ENCODE measurements around the gene GHRHR.

The GHRHR gene

DNA sequence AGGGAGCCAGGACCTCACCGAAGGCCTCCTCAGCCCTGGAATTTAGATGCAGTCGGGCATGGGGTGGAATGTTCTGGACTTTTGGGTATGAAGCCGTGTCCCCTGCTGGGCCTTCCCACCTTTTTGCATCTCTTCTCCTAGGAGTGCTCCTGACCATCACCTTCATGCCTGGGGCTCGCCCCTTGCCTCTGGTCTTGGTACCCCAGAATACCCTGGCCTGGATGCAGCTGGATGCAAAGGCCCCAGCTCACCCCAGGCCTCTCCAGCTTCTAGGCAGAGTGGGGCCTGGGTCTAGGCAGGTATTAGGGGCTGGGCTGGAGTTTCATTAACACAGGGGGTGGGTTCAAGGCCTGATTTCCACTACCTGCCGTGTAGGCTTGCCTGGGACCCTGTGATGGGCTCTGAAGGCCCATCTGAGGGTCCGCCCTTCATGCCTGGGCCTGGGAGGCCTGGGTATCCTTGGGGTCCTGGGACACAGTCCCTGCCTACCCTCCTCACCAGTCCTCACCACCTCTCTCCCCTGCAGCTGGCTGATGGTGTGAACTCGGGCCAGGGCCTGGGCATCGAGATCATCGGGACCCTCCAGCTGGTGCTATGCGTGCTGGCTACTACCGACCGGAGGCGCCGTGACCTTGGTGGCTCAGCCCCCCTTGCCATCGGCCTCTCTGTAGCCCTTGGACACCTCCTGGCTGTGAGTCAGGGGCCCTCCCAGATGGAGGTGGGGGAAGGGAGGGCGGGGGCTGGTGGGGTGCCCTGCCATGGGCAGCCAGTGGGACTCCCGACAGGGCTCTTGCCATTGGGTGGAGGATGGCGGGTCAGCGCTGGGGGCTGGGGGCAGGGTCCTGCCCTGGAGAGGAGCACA, 42.0 kb upstream of the GHRHR start:
- no peaks in the 10 kb centered on the region for H3K27me3 ChIP-seq
- peak; percentile 19 to 68 for DNase-seq
- peak overlapping the region; percentile 87 to 92 for H3K27ac ChIP-seq
- no peak for TF ChIP-seq CTCF (IDR thresholded peaks at IDR 0.05)
- peaks cover 0 to 56% (median 51%) of the 10 kb centered on the region in 4 donors for H3K4me1 ChIP-seq
- peaks cover 38 to 53% (median 49%) of the 10 kb centered on the region in 3 donors for H3K36me3 ChIP-seq
- H3K9me3 ChIP-seq: peaks cover 0 to 2% (median 0%) of the 10 kb centered on the region in 3 donors
- intact Hi-C loops (cut with DNase I; ENCODE audit: low total_unique reads): loop anchor here (5.0 kb wide), 1 partner anchor 169 kb away; the partner anchor contains the start of gene INMT
- no peak overlapping the region for H3K4me3 ChIP-seq

DNA sequence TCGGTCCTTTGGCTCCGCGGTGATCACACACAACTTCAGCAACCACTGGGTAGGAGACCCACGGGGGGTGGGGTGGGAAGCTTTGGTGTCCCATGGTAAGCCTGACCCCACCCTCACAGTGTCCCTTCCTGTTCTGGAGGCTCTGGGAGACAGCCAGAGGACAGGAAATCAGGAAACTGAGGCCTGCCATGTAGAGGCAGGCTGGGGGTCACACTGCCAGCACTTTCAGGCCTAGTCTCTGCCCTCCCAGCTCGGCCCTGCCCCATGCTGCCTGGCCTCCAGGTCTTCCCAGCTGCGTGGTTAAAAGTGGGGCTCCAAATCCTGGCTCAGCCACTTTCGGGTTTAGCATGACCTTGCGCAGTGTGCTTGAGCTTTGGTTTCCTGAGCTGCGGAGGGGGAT, 41.2 kb upstream of the GHRHR start:
- H3K27me3 ChIP-seq: no peaks in the 10 kb centered on the region
- no peak overlapping the region for H3K4me3 ChIP-seq
- peaks cover 0 to 48% (median 42%) of the 10 kb centered on the region in 4 donors for H3K4me1 ChIP-seq
- DNase-seq: peak; percentile 18 to 63
- TF ChIP-seq CTCF (IDR thresholded peaks at IDR 0.05): no peak
- peaks cover 44 to 62% (median 57%) of the 10 kb centered on the region in 3 donors for H3K36me3 ChIP-seq
- intact Hi-C loops (cut with DNase I; ENCODE audit: low total_unique reads): loop anchor here (5.0 kb wide), 1 partner anchor 170 kb away; the partner anchor contains the start of gene INMT
- peak overlapping the region; percentile 87 to 92 for H3K27ac ChIP-seq
- peaks cover 0 to 7% (median 0%) of the 10 kb centered on the region in 3 donors for H3K9me3 ChIP-seq

DNA sequence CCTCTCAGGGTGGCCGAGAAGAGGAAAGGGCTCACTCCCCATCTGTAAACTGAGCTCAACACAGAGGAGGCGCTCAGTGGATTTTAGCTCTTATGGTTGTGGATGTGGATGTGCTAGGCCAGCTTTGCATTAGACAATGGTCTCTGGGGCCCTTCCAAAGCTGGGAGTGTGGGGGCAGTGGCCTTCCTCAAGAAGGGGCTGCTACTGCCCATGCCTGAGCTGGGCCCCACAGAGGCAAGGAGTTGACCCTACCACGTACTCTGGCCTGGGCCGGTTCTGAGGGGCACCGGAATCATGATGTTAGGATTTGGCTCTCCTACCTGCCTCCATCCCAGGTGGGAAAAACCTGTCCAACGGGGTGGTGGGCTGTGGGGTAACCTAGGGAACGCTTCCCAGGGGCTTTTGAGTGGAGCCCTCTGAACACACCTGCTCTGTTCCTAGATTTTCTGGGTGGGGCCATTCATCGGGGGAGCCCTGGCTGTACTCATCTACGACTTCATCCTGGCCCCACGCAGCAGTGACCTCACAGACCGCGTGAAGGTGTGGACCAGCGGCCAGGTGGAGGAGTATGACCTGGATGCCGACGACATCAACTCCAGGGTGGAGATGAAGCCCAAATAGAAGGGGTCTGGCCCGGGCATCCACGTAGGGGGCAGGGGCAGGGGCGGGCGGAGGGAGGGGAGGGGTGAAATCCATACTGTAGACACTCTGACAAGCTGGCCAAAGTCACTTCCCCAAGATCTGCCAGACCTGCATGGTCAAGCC, 40.6 kb upstream of the GHRHR start:
- peak overlapping the region; percentile 87 to 92 for H3K27ac ChIP-seq
- intact Hi-C loops (cut with DNase I; ENCODE audit: low total_unique reads): loop anchor here (5.0 kb wide), 1 partner anchor 171 kb away; the partner anchor contains the start of gene INMT
- H3K27me3 ChIP-seq: no peaks in the 10 kb centered on the region
- TF ChIP-seq CTCF (IDR thresholded peaks at IDR 0.05): no peak
- peaks cover 44 to 63% (median 62%) of the 10 kb centered on the region in 3 donors for H3K36me3 ChIP-seq
- DNase-seq: peak; percentile 18 to 59
- H3K4me3 ChIP-seq: no peak overlapping the region
- peaks cover 0 to 7% (median 0%) of the 10 kb centered on the region in 3 donors for H3K9me3 ChIP-seq
- H3K4me1 ChIP-seq: peaks cover 0 to 42% (median 39%) of the 10 kb centered on the region in 4 donors

GRCh38 chr7:30923774-30924413, 39.9 kb upstream of the GHRHR start:
- DNase-seq: peak; percentile 15 to 37
- intact Hi-C loops (cut with DNase I; ENCODE audit: low total_unique reads): loop anchor here (5.0 kb wide), 1 partner anchor 172 kb away; the partner anchor contains the start of gene INMT
- Histone ChIP-seq H3K9me3 (peaks cover 0 to 7% (median 0%) of the 10 kb centered on the region in 3 donors), H3K27me3 (no peaks in the 10 kb centered on the region), H3K27ac (no peak overlapping the region), H3K4me3 (no peak overlapping the region), H3K4me1 (peaks cover 0 to 35% (median 33%) of the 10 kb centered on the region in 4 donors), H3K36me3 (peaks cover 44 to 64% (median 62%) of the 10 kb centered on the region in 3 donors)
- TF ChIP-seq CTCF (IDR thresholded peaks at IDR 0.05): no peak

GRCh38 chr7:30924624-30925023, 39.1 kb upstream of the GHRHR start:
- no peak overlapping the region for H3K27ac ChIP-seq
- TF ChIP-seq CTCF (IDR thresholded peaks at IDR 0.05): no peak
- H3K4me3 ChIP-seq: no peak overlapping the region
- intact Hi-C loops (cut with DNase I; ENCODE audit: low total_unique reads): loop anchor here (5.0 kb wide), 1 partner anchor 172 kb away; the partner anchor contains the start of gene INMT
- DNase-seq: peak in 1 of 2 donors; percentile 47
- peaks cover 0 to 28% (median 26%) of the 10 kb centered on the region in 4 donors for H3K4me1 ChIP-seq
- peaks cover 0 to 7% (median 0%) of the 10 kb centered on the region in 3 donors for H3K9me3 ChIP-seq
- peaks cover 44 to 64% (median 62%) of the 10 kb centered on the region in 3 donors for H3K36me3 ChIP-seq
- no peaks in the 10 kb centered on the region for H3K27me3 ChIP-seq
